Astrocyte (in vitro differentiated cells and primary cell): ENCODE results near the gene LRP1B.

ENCODE experiments used
- CTCF ChIP-seq: IDR thresholded peaks from 2 replicates; pipeline ENCODE4 v1.5.1; 2011; ENCODE audit warnings: low read depth, mild to moderate bottlenecking, inconsistent platforms, low read length, moderate library complexity; ENCODE audit not compliant: insufficient read depth
- EZH2 ChIP-seq: IDR thresholded peaks from 2 replicates; pipeline ENCODE4 v1.6.1; 2012; ENCODE audit warnings: mild to moderate bottlenecking, low read length, inconsistent platforms; ENCODE audit not compliant: insufficient read depth

- TF ChIP-seq CTCF = no peak
- TF ChIP-seq EZH2 = no peak
Measured at GRCh38 chr2:142065700-142066099, 65.1 kb downstream of the LRP1B start.
